ENCODE results near the gene EPAS1. TPM values are rescaled to one million over a fixed set of nuclear protein-coding genes. Genes with fewer than 3 reads are reported as not detected.

Gene EPAS1
- total RNA-seq, 1 donor from 2014 or later: 31.5 TPM

DNA sequence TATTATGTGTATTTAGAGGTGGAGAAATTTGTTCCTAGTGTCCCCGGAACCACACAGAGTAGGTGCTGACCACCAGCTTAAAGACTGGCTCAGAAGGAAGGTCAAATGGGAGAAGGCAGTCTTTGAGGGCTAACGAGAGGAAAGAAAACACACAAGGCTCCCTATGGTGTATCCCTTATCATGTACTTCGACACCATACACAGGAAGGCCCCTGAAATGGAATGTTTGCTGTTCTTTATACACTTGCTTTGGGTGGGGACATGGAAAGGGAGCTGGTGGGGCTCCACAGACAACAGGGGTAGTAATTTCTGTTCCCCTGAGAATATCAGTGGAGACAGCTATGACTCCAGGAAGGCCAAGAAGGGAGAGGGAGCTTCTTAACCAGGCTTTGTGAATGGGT is 6.0 kb downstream of the EPAS1 start:
- no peak for DNase-seq

DNA sequence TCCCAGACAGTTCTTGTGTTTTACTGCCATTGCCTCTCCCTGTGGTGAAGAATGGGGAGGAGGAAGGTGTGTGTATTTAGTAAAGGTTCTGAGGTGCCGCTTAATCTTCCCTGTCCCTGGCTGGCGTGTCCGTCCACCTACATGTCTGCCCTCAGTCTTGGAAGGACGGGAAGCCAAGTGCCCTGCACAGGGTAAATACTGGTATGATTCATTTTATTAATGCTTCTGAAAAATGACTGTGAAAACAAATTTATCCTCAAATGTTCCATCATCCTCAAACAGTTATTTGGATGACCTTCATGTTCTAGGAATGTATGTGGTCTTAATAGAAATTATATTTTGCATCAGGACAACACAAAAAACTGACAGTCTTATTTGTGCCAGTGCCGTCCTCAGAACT is 6.6 kb downstream of the EPAS1 start:
- no peak for DNase-seq

DNA sequence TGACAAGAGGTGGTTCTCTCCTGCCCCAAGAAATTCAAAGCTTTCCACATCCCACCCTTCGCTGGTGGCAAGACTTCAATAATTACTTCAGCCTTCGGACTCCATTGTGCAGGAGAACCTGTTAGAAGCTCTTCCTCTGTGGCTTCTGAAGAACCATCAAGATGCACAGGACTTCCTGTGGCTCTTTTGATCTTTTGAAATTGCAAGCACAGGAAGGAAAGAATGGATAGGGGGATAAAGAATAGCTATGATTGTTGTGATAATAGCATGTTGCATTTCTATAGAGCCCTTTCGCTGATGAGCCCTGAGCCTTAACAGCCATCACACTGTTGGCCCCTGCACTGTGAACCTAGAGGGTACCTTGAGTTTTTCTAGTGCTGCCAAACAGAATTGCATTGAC is 7.4 kb downstream of the EPAS1 start:
- no peak for DNase-seq

DNA sequence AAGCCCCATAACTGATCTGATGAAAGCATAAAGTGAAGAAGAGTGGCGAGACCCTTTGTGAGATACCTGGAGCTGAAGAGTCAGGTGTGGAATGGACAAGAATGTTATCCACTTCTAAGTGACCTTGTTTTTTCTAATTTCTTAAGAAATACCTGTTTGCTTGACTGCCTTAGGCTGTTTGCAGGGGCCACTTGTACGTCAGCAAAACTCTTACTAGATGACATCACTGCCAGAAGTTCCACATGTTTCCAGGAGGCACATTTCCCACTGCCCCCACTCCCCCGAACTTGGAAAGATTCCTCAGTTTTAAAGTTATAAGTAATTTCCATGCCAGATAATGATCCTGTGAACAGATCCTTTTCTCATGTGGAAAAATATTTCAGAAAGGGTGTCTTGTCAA is 8.0 kb downstream of the EPAS1 start:
- no peak for DNase-seq

DNA sequence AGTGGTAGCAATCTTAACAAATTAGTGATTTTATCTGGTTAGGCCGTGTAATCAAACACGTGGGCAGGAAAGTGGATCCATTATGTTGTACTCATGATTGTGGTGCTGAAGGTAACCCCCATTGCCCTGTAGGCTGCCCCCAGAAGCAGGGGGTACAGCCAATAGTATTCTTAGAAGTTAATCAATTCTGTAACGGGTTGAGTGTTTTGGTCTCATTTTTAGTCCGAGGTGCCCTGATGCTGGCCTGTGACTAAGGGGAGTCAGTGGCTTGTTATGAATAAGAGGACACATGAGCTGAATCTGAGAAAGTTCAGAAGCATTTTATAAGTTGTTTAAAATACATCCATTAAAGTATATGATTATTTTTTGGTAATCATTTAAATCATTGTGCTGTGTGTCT is 8.6 kb downstream of the EPAS1 start:
- DNase-seq: no peak

DNA sequence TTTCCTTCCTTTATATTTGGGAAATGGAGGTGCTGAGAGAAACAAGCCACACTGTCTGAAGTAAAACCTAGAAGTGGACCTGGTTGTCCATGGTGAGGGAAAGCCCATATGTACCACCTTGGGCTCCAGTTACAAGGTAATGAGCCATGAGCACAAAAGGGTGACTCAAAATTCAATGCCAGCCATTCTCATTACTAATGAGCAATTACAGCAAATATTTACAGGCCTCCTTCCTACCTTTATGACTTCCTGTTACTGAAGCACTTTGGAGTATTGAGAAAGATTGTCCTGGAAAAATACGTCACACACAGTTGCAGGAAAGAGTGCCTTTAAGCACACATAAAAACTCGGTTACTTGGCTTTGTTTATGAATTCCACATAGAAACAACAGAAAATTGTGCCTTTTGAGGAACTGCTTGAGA is 9.1 kb downstream of the EPAS1 start:
- peak; percentile 10 for DNase-seq

DNA sequence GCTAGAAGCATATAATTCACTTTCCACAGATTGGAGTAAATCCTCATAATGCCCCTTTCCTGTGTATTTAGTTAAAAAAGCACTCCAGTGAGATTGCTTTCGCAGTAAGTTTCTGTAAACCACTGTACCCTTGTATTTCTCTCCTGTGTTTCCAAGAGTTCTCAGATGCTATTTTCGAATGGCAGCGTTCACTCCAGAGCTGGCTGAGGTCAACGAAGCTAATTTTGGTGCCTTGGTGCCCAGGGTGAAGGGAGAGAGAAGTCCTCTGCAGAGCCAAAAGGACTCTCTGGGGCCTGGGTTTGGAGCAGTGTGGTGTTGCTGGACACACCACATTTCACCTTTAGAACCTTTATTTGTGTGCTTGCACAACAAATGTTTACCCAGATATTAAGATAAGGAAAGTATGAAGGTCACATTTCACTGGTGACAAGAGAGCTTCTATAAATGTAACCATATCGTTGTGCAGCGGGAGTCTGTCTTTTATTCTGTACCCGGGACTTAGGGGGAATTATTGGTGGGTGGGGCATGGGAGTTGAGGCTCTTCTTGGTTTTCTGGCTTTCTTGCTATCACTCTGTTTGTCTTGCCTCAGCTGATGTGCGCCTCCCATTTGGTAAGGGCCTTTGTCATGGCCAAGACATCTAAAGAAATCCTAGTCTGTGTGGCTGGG is 9.9 kb downstream of the EPAS1 start:
- DNase-seq: no peak

DNA sequence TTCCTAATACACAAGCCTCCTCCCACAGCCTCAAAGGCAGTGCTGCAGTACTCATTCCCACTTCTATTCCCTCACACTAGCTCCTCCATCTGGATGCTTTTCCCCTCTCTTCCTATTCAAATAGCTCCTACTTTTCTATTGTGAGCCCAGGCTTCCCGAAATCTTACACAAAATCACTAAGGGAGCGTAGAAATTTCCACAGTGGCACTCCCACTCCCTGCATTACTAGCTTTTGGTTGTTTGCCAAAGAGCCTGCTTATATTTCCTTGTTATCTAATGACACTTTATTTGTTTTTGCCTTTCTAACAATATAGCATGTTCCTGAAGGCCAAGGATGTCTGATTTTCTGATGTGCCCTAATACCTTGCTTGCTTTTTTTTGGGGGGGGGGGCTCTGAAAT is 10.9 kb downstream of the EPAS1 start:
- no peak for DNase-seq

DNA sequence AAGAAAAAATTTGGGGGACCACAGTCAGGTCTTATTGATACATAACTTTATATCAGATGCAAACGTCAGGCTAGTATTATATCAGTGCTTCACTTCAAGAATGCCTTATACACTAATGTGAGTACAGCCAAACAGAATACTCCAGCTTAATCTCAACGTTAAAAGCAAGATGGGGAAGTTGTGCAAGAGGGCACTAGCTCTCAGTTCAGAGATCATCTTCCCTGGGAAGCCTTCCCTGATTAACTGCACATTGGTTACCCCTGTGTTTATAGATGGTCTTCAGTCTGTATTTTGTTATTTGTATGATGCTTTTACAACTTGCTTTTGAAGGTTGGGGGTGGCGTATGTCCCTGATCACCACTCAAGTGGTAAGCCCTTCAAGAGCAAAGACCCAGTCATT is 11.4 kb downstream of the EPAS1 start:
- no peak for DNase-seq

DNA sequence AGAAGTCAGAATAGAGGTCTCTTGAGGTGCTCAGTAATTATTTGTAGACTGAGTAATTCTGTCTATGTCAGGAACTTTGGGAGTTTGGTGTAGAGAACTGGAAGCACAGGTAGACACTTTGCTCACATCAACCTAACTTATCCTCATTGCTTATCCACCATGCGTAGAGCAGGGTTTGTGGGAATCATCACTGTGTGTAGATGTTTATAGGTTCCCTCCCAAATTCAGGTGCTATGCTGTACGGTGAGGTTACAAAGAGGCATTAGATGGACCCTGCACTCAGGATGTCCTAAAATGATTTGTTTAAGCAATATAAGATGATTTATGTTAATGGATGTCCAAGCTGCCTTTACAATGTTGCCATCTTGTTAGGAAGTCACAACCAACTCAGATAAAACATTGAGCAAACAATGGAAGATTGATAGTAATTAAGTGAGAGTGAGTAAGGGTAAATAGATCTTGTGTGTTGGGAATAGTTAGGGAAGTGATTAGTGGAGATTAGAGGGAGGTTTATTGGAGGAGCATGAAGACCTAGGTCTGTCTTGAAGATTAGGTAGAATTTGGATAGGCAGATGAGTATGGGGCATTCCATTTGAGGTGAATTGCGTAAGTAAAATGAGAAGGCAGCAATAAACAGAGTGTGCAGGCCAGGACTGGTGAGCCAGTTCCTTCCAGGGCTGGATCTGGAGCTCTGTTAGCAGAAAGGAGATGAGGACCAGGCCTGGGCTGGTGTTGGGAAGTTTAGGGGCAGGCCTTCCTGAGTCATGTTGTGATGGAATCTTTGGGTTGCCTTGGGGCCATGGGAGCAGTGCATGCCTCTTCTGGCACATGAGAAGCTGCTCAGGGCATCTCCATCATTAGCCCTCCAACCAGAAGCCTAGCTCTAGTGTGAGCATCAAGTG is 12.1 kb downstream of the EPAS1 start:
- DNase-seq: no peak

DNA sequence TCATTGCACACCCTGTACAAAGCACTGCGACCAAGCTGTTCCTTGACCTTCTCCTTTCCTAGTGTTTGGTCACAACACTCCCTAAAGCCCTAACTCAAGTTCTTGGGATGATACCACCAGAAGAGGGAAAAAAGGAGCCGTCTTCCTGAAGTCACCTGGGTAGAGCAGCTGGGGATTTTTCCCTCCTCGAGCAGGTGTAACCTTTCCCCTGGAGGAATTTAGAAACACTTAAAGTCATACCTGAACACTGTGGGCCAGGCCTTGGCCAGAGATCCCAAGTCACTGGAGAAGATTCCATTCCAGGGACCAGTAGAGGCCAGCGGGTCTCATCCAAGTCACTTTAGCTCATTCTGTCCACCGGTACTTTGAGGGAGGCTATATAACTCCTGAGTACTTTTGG is 13.2 kb downstream of the EPAS1 start:
- DNase-seq: no peak

DNA sequence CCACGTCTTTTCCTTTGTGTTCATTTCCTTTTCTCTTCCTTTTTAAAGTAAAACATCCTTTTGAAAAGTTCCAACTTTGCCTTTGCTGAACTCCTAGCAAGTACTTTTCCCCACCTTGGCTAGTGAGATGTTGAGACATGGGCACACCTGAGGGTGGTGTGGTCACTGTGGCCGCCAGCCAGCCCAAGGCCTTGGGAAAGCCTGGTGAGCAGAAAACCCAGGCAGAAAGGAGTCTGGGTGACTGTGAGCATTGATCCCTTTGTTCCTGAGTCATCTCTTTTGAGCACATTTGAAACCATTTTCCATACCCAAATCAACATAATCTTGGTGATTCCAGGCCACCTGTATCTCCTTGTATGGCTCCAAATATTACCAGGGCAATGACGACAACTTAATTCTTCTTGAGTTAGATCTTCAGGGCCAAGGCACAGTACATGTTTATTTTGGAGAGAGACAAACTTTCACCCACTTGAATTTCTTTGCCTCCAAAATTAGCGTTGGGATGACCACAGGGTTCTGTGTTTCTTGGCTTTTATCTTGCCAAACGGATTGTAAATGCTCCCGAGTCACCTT is 14.5 kb downstream of the EPAS1 start:
- DNase-seq: no peak

DNA sequence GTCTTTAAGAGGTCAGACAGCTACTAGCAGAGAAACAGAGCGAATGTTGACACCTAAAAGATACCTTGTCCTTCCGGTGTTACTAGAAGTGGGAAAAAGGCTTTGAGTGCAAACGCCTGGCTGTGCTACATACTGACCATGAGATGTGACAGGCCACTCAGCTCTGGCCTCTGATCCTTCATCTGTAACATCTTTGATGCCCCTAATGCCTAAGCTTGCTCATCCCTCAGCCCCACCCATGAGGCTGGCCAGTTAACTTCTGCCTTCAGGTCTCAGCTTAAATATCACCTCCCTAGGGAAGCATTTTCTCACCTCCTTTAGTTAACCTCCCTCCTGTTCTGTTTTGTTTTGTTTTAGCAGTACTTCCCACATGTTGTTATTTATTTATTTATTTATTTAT is 15.9 kb downstream of the EPAS1 start:
- no peak for DNase-seq

DNA sequence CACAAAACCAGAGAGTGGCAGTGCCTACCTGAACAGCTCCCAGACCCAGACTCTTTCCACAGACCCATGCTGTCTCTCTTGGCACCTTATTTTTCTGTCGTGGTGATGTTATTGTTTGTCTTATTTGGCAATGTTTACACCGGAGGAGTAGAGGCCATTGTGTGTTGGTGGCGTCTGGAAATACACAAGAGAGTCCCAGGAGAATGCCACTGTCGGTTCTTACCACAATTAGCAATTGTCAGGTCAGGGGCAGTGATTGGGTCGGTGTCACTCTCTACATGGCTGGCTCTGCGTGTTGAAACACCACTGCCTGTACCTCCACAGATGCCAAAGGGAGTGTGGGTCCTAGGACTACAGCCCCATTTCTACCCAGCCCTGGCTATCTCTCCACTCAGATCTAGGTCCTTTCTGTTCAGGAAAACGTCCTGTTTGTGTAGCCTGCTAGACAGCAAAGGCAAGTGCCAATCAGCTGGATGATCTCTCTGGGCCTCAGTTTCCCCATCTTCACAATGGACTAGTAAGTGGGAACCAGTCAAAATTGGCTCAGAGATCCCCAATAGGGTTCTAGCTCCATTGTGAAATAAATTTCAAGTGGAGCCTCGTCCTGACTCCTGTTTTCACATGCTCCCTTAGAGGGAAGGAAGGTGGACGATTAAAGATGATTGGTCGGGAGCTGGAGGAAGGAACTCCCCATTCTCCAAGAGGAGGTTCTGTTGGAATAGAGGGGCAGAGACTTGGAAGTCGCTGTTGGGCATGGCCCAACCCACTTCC is 17.0 kb downstream of the EPAS1 start:
- DNase-seq: no peak

DNA sequence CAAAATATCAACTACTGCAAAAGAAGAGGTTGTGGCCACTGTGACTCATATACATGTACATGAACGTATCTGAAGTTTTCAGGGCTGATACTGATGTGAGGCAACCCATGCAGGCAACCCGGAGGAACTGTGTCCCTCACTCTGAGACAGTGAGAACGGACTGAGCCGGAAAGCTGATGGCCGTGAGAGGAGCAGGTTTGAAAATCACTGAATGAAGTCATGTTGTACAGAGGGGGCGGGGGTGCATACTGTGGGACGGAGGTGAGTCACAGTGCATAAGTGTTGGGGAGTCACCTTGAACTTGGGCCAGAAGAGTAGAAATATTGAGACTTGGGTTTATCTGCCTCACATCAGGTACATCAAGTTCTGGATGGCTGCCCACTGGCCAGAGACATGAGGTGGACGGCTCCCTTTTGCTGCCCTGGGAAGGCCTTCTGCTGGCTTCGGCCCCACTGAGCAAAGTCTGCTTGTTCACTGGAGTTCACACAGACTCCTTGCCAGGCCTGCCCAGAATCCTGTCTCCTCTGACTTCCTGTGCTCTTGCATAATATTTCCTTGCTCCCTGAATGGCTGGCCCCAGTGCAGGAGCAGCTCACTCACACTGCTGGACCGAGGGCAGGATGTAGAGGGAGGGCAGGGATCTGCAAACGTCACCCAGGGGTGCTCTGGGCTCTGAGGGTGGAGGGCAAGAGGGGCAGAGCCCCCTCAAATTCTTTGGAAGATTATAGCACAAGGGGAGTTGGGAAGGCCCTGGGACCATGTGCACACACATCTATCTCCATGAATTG is 18.1 kb downstream of the EPAS1 start:
- no peak for DNase-seq

DNA sequence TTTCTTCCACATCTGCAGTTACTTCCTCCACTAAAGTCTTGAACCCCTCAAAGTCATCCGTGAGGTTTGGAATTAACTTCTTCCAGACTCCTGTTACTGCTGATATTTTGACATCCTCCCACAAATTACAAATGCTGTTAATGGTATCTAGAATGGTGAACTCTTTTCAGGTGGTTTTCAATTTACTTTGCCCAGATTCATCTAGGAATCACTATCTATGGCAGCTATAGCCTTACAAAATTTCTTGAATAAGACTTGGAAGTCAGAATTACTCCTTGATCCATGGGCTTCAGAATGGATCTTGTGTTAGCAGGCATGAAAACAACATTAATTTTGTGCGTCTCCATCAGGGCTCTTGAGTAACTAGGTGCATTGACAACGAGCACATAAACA is 19.9 kb downstream of the EPAS1 start:
- no peak for DNase-seq

DNA sequence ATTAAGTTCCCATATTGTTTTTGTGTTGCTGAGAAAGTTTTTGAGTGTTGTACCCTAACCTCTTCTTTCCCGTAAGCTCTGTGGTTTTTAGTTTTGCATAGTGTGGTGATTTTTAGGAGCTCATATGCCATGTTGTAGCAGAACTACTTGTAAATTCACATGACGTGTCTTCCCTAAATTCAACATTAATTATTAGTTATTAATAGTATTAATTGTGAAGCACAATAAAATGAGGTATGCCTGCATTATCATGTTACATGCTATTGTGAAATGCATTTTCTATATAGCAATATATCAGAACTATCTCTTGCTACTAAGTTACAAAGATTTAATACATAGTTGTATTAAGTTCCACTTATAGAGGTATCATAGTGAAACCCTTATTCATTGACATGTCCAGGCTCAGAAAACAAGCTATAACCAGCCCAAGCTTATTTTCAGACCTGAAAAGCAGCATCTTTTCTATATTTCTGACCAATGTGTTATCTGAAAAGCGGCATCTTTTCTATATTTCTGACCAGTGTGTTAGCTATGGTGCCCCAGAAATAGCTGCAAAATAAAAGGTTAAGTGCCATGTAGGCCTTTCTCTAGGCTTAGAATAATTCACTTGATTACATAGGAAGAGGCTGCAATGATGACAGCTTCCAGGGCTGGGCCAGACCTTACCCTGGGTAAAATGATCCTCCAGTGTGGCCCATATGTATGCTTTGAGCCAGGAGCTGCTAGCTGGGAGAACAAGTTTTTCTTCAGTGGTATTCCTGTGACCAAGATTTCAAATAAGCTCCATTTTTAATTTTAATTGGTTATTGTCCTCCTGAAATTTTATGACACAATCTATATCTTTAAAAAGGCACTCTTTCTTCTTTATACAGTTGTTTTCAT is 21.6 kb downstream of the EPAS1 start:
- DNase-seq: no peak

DNA sequence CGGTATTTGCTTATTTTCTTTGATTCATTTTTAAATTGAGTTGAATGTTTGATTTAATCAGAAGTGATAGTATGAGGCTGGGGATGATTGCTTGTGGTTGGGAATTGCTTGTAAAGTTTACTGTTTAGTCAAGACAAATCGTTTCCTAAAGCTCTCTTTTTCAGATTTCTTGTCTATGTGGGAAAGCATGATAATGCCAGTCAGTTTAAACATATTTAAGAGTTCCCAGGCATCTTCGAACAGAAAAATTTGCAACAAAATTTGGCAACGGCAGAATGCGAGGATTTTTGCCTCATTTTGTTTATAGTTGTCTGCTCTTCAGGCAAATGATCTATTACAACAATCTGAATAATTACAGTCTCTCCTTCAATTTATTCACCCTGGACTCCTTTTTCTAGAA is 22.5 kb downstream of the EPAS1 start:
- no peak for DNase-seq

DNA sequence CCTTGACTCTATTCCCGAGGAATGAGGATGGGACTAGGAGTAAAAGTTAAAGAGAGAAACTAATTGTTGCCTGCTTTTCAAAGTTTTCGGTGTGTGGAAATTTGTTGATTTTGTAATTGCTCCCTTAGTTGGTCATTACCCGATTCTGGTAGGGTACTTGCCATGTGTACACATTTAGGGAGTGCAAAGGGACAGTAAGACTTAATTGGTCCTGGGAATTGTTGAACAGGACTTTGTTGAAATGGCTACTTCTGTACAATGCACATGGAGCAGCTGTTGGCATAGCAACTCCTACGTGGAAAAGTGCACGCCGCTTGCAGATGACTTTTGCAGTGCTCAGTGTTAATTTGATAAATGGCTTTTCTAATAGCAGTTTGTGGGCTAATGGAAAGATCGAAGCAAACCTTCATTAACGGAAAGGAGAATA is 22.9 kb downstream of the EPAS1 start:
- DNase-seq: no peak

DNA sequence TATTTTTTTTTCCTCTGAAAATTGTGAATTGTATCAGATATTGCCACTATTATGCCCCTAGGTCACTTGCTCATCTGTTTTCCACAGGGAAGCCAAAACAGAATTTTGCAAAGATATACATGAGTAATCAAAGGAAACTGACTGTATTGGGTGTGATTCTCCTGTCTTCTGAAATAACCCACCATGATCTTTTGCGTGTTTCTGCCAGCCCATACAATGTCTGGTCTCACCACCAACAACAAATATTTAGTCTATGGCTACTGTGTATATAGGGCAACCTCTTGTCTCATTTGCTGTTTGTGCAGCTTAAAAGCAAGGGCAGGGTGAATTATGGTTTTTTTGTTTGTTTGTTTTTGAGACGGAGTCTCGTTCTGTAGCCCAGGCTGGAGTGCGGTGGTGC is 26.5 kb downstream of the EPAS1 start:
- DNase-seq: no peak

Data from skin of body (tissue), 2 donors.